HFF-Myc (cell line): ENCODE results near the gene SYT1.
"Not testable (repeated sequence)": the region's sequence is repeated elsewhere in the genome, so short reads cannot be mapped to it uniquely, and the experiment has no call there.

ENCODE experiments used
- DNase-seq: peaks from one replicate; pipeline ENCODE4 v3.0.0-alpha.2; 2011; ENCODE audit warnings: low read depth; ENCODE audit errors: extremely low read depth
- H3K4me3 ChIP-seq: replicated peaks from 2 replicates; pipeline ENCODE4 v1.5.1; 2011; ENCODE audit warnings: low read depth, mild to moderate bottlenecking, control low read depth, low read length
- TF ChIP-seq, protein P1 (sequence below): IDR thresholded peaks from 2 replicates; pipeline ENCODE4 v1.5.1; 2012; ENCODE audit warnings: mild to moderate bottlenecking, low read depth, low read length, control low read depth; ENCODE audit errors: missing control alignments

Gene SYT1

DNA sequence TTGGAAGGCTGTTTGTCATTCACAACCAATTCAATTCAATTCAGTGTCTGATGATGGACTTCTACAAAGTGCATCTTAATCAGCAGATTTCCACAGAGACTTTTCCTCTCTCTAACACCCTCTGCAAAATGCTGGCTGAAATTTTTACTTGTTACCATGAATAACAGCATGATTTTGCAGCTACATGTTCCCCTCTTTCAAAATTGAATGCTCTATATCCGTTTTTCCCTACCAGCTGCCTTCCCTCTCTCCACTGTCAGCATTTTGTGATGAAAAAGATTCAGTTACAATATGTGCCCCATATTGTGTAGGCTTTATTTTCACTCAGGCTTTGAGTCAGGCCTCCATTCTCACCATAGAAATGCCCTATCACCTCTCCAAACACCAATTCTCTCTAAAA lies 334.6 kb downstream of the SYT1 start:
- DNase-seq, result no peak
- TF ChIP-seq, protein P1, sequence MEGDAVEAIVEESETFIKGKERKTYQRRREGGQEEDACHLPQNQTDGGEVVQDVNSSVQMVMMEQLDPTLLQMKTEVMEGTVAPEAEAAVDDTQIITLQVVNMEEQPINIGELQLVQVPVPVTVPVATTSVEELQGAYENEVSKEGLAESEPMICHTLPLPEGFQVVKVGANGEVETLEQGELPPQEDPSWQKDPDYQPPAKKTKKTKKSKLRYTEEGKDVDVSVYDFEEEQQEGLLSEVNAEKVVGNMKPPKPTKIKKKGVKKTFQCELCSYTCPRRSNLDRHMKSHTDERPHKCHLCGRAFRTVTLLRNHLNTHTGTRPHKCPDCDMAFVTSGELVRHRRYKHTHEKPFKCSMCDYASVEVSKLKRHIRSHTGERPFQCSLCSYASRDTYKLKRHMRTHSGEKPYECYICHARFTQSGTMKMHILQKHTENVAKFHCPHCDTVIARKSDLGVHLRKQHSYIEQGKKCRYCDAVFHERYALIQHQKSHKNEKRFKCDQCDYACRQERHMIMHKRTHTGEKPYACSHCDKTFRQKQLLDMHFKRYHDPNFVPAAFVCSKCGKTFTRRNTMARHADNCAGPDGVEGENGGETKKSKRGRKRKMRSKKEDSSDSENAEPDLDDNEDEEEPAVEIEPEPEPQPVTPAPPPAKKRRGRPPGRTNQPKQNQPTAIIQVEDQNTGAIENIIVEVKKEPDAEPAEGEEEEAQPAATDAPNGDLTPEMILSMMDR, result no peak
- no peak overlapping the region for H3K4me3 ChIP-seq

DNA sequence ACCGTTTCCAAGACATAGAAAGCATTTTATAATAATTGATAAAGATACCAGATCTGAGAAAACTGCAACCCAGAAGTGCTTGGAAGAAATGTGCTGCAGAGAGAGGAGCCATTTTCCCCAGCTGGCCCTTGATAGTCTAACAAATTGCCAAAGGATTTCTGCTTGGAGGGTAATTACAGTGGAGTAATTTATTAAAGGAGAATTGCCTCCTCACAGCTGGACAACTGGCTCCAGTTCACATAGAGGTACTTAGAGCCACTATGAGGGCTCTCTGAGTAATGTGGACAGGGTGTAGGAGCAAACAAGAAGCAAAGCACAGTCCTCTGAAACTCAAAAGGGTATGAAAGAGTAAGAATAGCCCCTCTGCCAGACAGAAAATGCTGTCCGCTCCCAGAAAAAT lies 335.6 kb downstream of the SYT1 start:
- DNase-seq, result no peak

DNA sequence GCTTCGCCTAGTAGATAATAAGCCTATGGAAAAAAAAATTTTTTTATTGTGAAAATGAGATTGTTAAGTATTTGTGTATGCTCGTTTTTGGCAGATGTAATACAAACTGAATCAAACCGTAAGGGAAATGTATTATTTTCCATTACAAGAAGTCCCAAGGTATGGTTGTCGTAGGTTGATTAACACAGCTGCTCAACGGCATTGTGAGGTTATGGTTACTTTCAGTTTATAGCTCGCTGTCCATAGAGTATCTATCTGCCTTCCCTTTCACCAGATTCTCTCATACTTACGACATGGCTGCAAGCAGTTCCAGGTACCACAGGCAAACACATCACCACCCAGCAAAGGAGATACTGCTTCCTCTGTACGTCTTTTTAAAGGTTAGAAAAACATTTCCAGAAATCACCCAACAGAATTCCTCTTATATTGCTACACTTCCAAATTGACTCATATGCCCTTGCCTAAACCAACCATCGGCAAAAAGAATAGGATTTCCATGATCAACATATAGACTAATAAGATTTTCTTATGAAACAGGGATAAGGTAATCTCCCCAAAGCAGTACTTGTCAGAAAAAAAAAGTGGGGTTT lies 338.6 kb downstream of the SYT1 start:
- no peak for DNase-seq
- no peak overlapping the region for H3K4me3 ChIP-seq
- TF ChIP-seq, protein P1, result no peak

More for the DNA sequence above, 335.6 kb downstream of the SYT1 start:
- no peak overlapping the region for H3K4me3 ChIP-seq
- TF ChIP-seq, protein P1, result no peak

DNA sequence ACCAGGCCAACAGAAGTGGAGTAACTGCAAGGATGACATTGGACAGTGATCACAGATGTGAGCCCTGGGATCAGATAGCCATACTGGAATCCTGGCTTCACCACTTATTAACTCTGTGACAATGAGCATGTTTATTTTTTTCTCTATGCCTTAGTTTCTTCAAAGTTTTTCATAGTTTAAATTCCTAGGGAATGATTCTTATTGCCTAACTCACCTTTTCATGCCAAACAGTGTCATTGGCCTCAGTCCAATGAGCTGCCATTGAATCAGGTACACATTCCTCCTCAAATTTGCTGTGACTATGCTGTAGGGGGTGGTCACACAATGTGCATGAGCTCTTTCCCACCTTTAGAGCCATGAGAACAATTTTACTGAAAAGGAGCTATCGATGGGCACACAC lies 342.3 kb downstream of the SYT1 start:
- TF ChIP-seq, protein P1, result no peak
- H3K4me3 ChIP-seq, result no peak overlapping the region
- DNase-seq, result no peak

DNA sequence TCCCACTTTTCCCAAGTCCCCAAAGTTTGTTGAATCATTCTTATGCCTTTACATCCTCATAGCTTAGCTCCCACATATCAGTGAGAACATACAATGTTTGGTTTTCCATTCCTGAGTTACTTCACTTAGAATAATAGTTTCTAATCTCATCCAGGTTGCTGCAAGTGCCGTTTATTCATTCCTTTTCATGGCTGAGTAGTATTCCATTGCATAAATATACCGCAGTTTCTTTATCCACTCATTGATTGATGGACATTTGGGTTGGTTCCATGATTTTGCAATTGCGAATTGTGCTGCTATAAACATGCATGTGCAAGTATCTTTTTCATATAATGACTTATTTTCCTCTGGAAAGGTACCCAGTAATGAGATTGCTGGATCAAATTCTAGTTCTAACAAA lies 345.8 kb downstream of the SYT1 start:
- not testable (repeated sequence) for DNase-seq, H3K4me3 ChIP-seq

DNA sequence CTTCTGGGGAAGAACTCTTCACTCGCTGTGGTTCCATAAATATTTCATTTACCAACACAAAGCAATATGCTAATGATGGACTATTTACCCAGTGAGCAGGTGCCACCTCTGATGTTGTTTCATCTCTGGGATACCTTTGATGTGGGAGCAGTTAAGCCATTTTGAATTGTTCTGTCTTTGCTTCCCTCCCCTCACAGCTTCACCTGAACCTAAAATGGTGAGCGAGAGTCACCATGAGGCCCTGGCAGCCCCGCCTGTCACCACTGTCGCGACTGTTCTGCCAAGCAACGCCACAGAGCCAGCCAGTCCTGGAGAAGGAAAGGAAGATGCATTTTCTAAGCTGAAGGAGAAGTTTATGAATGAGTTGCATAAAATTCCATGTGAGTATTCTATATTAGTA lies 352.7 kb downstream of the SYT1 start:
- TF ChIP-seq, protein P1, result no peak
- no peak overlapping the region for H3K4me3 ChIP-seq
- DNase-seq, result no peak

DNA sequence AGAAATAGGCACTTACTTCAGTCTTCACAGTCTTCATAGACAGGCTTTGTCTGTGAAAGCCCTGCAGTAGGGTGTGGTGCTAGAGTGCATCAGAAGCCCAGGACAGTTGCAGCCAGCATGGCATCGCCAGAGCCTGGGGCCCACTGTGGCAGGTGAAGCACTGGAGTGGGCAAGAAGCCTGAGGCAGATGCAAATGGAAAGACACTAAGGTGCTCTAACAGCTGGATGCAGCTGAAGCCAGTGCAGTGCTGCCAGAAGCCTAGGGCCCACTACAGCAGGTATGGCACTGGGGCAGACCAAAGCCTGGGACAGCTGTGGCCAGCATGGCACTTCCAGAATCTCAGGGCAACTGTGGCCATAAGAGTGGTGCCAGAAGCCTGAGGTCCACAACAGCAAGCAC lies 358.6 kb downstream of the SYT1 start:
- H3K4me3 ChIP-seq, result no peak overlapping the region
- DNase-seq, result no peak
- TF ChIP-seq, protein P1, result no peak
